HAP-1 (cell line): ENCODE results near the gene TECRL.

Experiments used
- DNase-seq, 2 experiments: peaks; one replicate each; pipeline ENCODE4 v3.0.0-alpha.2; 2016 to 2020; ENCODE audit warnings: low spot score in 2 of 2
- H3K27me3 ChIP-seq: fragments of 250-450 bp; sonication (Bioruptor Pico); 2 replicates; pipeline ENCODE4 v1.5.1; 2020; ENCODE audit warnings: low read depth, mild to moderate bottlenecking, moderate library complexity
- H3K36me3 ChIP-seq: fragments of 250-450 bp; sonication (Bioruptor Pico); replicated peaks from 2 replicates; pipeline ENCODE4 v1.5.1; 2020; ENCODE audit warnings: mild to moderate bottlenecking
- H3K4me1 ChIP-seq: fragments of 250-450 bp; sonication (Bioruptor Pico); 2 replicates; pipeline ENCODE4 v1.5.1; 2020; ENCODE audit warnings: mild to moderate bottlenecking
- H3K4me3 ChIP-seq: fragments of 250-450 bp; sonication (Bioruptor Pico); 2 replicates; pipeline ENCODE4 v1.5.1; 2020; ENCODE audit warnings: mild to moderate bottlenecking, moderate library complexity
- H3K9me3 ChIP-seq: fragments of 250-450 bp; sonication (Bioruptor Pico); 2 replicates; pipeline ENCODE4 v1.5.1; 2020; ENCODE audit warnings: mild to moderate bottlenecking, moderate library complexity
- in situ Hi-C: fragments of 300-500 bp; cut with MboI; formaldehyde crosslinking; loops from 3 replicates; pipeline ENCODE4 v1.14.3; 2020; ENCODE audit warnings: low sequenced_read_pairs, inconsistent platforms, mixed read lengths

Gene TECRL

GRCh38 chr4:64409300-64409699 is at the start of gene TECRL:
TSS of gene TECRL (minus strand) at chr4:64409450. CDS start at chr4:64409351, 99 bp downstream.
- H3K9me3 ChIP-seq: no peaks in the 10 kb centered on the region
- DNase-seq: no peak
- in situ Hi-C loops: no loop called here
- H3K27me3 ChIP-seq: peaks cover 7% of the 10 kb centered on the region; the same call in 1 of the 2 replicates
- H3K36me3 ChIP-seq: no peaks in the 10 kb centered on the region
- H3K4me3 ChIP-seq: no peak within 1 kb of the TSS
- peaks cover 4% of the 10 kb centered on the region for H3K4me1 ChIP-seq

- Histone ChIP-seq H3K9me3 (no peaks in the 10 kb centered on the region), H3K27me3 (no peaks in the 10 kb centered on the region), H3K4me3 (no peak overlapping the region), H3K4me1 (no peaks in the 10 kb centered on the region), H3K36me3 (no peaks in the 10 kb centered on the region)
- DNase-seq: no peak
- in situ Hi-C loops: no loop called here
Observed at GRCh38 chr4:64432674-64433073, 23.4 kb upstream of the TECRL start.

- no peaks in the 10 kb centered on the region for H3K4me1 ChIP-seq
- in situ Hi-C loops: no loop called here
- DNase-seq: no peak
- H3K4me3 ChIP-seq: no peak overlapping the region
- H3K9me3 ChIP-seq: no peaks in the 10 kb centered on the region
- no peaks in the 10 kb centered on the region for H3K36me3 ChIP-seq
- no peaks in the 10 kb centered on the region for H3K27me3 ChIP-seq
Observed at GRCh38 chr4:64430933-64431332, 21.7 kb upstream of the TECRL start.

GRCh38 chr4:64417974-64418373 is 8.7 kb upstream of the TECRL start:
- in situ Hi-C loops: no loop called here
- DNase-seq: peak; percentile 43 to 49
- no peak overlapping the region for H3K4me3 ChIP-seq

GRCh38 chr4:64407000-64407399 is 2.2 kb downstream of the TECRL start:
- no peak overlapping the region for H3K4me3 ChIP-seq
- peak in 1 of 2 experiments; percentile 82 for DNase-seq
- in situ Hi-C loops: no loop called here
- H3K36me3 ChIP-seq: no peaks in the 10 kb centered on the region
- no peaks in the 10 kb centered on the region for H3K9me3 ChIP-seq
- H3K4me1 ChIP-seq: peaks cover 4% of the 10 kb centered on the region
- H3K27me3 ChIP-seq: peaks cover 7% of the 10 kb centered on the region; the same call in 1 of the 2 replicates

More at GRCh38 chr4:64417974-64418373, 8.7 kb upstream of the TECRL start:
- H3K9me3 ChIP-seq: no peaks in the 10 kb centered on the region
- peaks cover 13% of the 10 kb centered on the region for H3K4me1 ChIP-seq
- H3K27me3 ChIP-seq: no peaks in the 10 kb centered on the region
- H3K36me3 ChIP-seq: no peaks in the 10 kb centered on the region

- H3K27me3 ChIP-seq: peaks cover 7% of the 10 kb centered on the region; the same call in 1 of the 2 replicates
- H3K9me3 ChIP-seq: no peaks in the 10 kb centered on the region
- no peak overlapping the region for H3K4me3 ChIP-seq
- H3K36me3 ChIP-seq: no peaks in the 10 kb centered on the region
- in situ Hi-C loops: no loop called here
- peaks cover 4% of the 10 kb centered on the region for H3K4me1 ChIP-seq
- DNase-seq: no peak
Observed at GRCh38 chr4:64405761-64406160, 3.5 kb downstream of the TECRL start.

- H3K36me3 ChIP-seq: no peaks in the 10 kb centered on the region
- peaks cover 5% of the 10 kb centered on the region; the same call in 1 of the 2 replicates for H3K27me3 ChIP-seq
- in situ Hi-C loops: no loop called here
- H3K4me1 ChIP-seq: peaks cover 4% of the 10 kb centered on the region
- H3K4me3 ChIP-seq: no peak overlapping the region
- no peak for DNase-seq
- H3K9me3 ChIP-seq: no peaks in the 10 kb centered on the region
Observed at GRCh38 chr4:64402684-64403083, 6.6 kb downstream of the TECRL start.

- Histone ChIP-seq H3K36me3 (no peaks in the 10 kb centered on the region), H3K4me3 (no peak overlapping the region), H3K9me3 (no peaks in the 10 kb centered on the region), H3K27me3 (no peaks in the 10 kb centered on the region; the same call in 1 of the 2 replicates), H3K4me1 (no peaks in the 10 kb centered on the region)
- in situ Hi-C loops: no loop called here
- no peak for DNase-seq
Observed at GRCh38 chr4:64399313-64400109, 9.7 kb downstream of the TECRL start.

- H3K9me3 ChIP-seq: no peaks in the 10 kb centered on the region
- H3K36me3 ChIP-seq: no peaks in the 10 kb centered on the region
- no peak for DNase-seq
- in situ Hi-C loops: no loop called here
- no peaks in the 10 kb centered on the region for H3K27me3 ChIP-seq
- no peaks in the 10 kb centered on the region for H3K4me1 ChIP-seq
- H3K4me3 ChIP-seq: no peak overlapping the region
Observed at GRCh38 chr4:64394469-64394868, 14.8 kb downstream of the TECRL start.

GRCh38 chr4:64388252-64388651 is 21.0 kb downstream of the TECRL start:
- H3K9me3 ChIP-seq: no peaks in the 10 kb centered on the region
- no peaks in the 10 kb centered on the region for H3K27me3 ChIP-seq
- H3K4me3 ChIP-seq: no peak overlapping the region
- no peaks in the 10 kb centered on the region for H3K4me1 ChIP-seq
- in situ Hi-C loops: no loop called here
- DNase-seq: no peak
- H3K36me3 ChIP-seq: no peaks in the 10 kb centered on the region

- no peaks in the 10 kb centered on the region for H3K27me3 ChIP-seq
- H3K4me1 ChIP-seq: no peaks in the 10 kb centered on the region
- H3K36me3 ChIP-seq: no peaks in the 10 kb centered on the region
- DNase-seq: no peak
- no peaks in the 10 kb centered on the region for H3K9me3 ChIP-seq
- H3K4me3 ChIP-seq: no peak overlapping the region
- in situ Hi-C loops: no loop called here
Observed at GRCh38 chr4:64385220-64385619, 24.0 kb downstream of the TECRL start.

- no peak for DNase-seq
- Histone ChIP-seq H3K4me3 (no peak overlapping the region), H3K9me3 (no peaks in the 10 kb centered on the region), H3K36me3 (no peaks in the 10 kb centered on the region), H3K27me3 (no peaks in the 10 kb centered on the region), H3K4me1 (no peaks in the 10 kb centered on the region)
- in situ Hi-C loops: no loop called here
Observed at GRCh38 chr4:64384237-64385203, 24.7 kb downstream of the TECRL start.

GRCh38 chr4:64368741-64369140 is 40.5 kb downstream of the TECRL start:
- Histone ChIP-seq H3K4me1 (peaks cover 6% of the 10 kb centered on the region), H3K4me3 (no peak overlapping the region), H3K27me3 (no peaks in the 10 kb centered on the region), H3K36me3 (no peaks in the 10 kb centered on the region; the same call in 1 of the 2 replicates), H3K9me3 (no peaks in the 10 kb centered on the region)
- peak in 1 of 2 experiments; percentile 55 for DNase-seq
- in situ Hi-C loops: no loop called here

GRCh38 chr4:64361399-64361740 is 47.9 kb downstream of the TECRL start:
- no peaks in the 10 kb centered on the region for H3K36me3 ChIP-seq
- in situ Hi-C loops: no loop called here
- no peaks in the 10 kb centered on the region for H3K9me3 ChIP-seq

More at GRCh38 chr4:64361399-64361740, 47.9 kb downstream of the TECRL start:
- no peak for DNase-seq
- Histone ChIP-seq H3K27me3 (no peaks in the 10 kb centered on the region), H3K4me1 (no peaks in the 10 kb centered on the region), H3K4me3 (no peak overlapping the region)
